ENCODE results near the gene CNST.

GRCh38 chr1:246552110-246552509 is 14.1 kb upstream of the CNST start:
- TF ChIP-seq, protein P1, sequence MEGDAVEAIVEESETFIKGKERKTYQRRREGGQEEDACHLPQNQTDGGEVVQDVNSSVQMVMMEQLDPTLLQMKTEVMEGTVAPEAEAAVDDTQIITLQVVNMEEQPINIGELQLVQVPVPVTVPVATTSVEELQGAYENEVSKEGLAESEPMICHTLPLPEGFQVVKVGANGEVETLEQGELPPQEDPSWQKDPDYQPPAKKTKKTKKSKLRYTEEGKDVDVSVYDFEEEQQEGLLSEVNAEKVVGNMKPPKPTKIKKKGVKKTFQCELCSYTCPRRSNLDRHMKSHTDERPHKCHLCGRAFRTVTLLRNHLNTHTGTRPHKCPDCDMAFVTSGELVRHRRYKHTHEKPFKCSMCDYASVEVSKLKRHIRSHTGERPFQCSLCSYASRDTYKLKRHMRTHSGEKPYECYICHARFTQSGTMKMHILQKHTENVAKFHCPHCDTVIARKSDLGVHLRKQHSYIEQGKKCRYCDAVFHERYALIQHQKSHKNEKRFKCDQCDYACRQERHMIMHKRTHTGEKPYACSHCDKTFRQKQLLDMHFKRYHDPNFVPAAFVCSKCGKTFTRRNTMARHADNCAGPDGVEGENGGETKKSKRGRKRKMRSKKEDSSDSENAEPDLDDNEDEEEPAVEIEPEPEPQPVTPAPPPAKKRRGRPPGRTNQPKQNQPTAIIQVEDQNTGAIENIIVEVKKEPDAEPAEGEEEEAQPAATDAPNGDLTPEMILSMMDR (IDR thresholded peaks at IDR 0.05; ENCODE audit: insufficient read depth, low read length, poor library complexity, severe bottlenecking) = no peak
- no peak for TF ChIP-seq EZH2phosphoT487 (conservative IDR thresholded peaks at IDR 0.05; ENCODE audit: low read length)

Data from SU-DHL-6 (cell line).